DMS114 treated with DMSO at 0.1 percent for 48 hours (cell line): ENCODE data around the gene MROH8.

Experiments
- DNase-seq: peaks from one replicate; lab custom pipeline; 2025; ENCODE audit not compliant: unreplicated experiment; lab: John Stamatoyannopoulos, UW

Gene MROH8

GRCh38 chr20:37200376-37200775 lies 21.0 kb upstream of the MROH8 start:
- DNase-seq = no peak

GRCh38 chr20:37198932-37199660 lies 19.7 kb upstream of the MROH8 start:
- DNase-seq = no peak

- DNase-seq = no peak
Observed at GRCh38 chr20:37194621-37195417, 15.5 kb upstream of the MROH8 start.

- DNase-seq = no peak
Observed at GRCh38 chr20:37193821-37194220, 14.5 kb upstream of the MROH8 start.

GRCh38 chr20:37193226-37193625 lies 13.9 kb upstream of the MROH8 start:
- DNase-seq = no peak

GRCh38 chr20:37192137-37192854 lies 12.9 kb upstream of the MROH8 start:
- DNase-seq = peak; percentile 56

GRCh38 chr20:37190354-37191112 lies 11.2 kb upstream of the MROH8 start:
- no peak for DNase-seq

GRCh38 chr20:37189416-37190016 lies 10.2 kb upstream of the MROH8 start:
- no peak for DNase-seq

- DNase-seq = no peak
Observed at GRCh38 chr20:37188787-37189186, 9.4 kb upstream of the MROH8 start.

GRCh38 chr20:37185686-37186085 lies 6.3 kb upstream of the MROH8 start:
- no peak for DNase-seq

- DNase-seq = no peak
Observed at GRCh38 chr20:37179683-37180524, 556 bp upstream of the MROH8 start.

GRCh38 chr20:37172836-37173235 lies 6.5 kb downstream of the MROH8 start:
- no peak for DNase-seq

- DNase-seq = no peak
Observed at GRCh38 chr20:37166867-37167266, 12.5 kb downstream of the MROH8 start.

GRCh38 chr20:37165031-37165430 lies 14.3 kb downstream of the MROH8 start:
- DNase-seq = no peak

- DNase-seq = no peak
Observed at GRCh38 chr20:37163832-37164554, 15.4 kb downstream of the MROH8 start.

- no peak for DNase-seq
Observed at GRCh38 chr20:37162646-37163045, 16.7 kb downstream of the MROH8 start.

- no peak for DNase-seq
Observed at GRCh38 chr20:37161830-37162549, 17.4 kb downstream of the MROH8 start.

GRCh38 chr20:37160683-37161082 lies 18.7 kb downstream of the MROH8 start:
- no peak for DNase-seq
